Liver (tissue), 9 donors: ENCODE measurements around the gene USO1. TPM values are rescaled to one million over a fixed set of nuclear protein-coding genes. Genes with fewer than 3 reads are reported as not detected.

Source experiments
- DNase-seq: peaks from one replicate; pipeline ENCODE4 v3.0.0-alpha.2; 2017; ENCODE audit warnings: low spot score
- H3K27ac ChIP-seq, 2 donors: one replicate each; pipeline ENCODE4 v1.7.0; 2013; ENCODE audit warnings: inconsistent platforms in 2 of 2, low read length in 2 of 2, control low read depth in 1 of 2, low read depth in 1 of 2, mild to moderate bottlenecking in 1 of 2
- H3K27me3 ChIP-seq, 4 donors: one replicate each; pipeline versions ENCODE4 v1.6.1 to v1.7.0; 2013; ENCODE audit warnings: low read length in 3 of 4, inconsistent platforms in 1 of 4, mild to moderate bottlenecking in 1 of 4, moderate library complexity in 1 of 4; ENCODE audit not compliant: control insufficient read depth in 4 of 4, insufficient read depth in 4 of 4
- H3K36me3 ChIP-seq, 4 donors: one replicate each; pipeline versions ENCODE4 v1.6.1 to v1.7.0; 2013; ENCODE audit warnings: low read length in 3 of 4, mild to moderate bottlenecking in 3 of 4, low read depth in 1 of 4, moderate library complexity in 1 of 4; ENCODE audit not compliant: control insufficient read depth in 4 of 4, insufficient read depth in 3 of 4
- H3K4me1 ChIP-seq, 4 donors: one replicate each; pipeline versions ENCODE4 v1.6.1 to v1.7.0; 2013; ENCODE audit warnings: low read length in 3 of 4, mild to moderate bottlenecking in 3 of 4, moderate library complexity in 1 of 4; ENCODE audit not compliant: control insufficient read depth in 4 of 4, insufficient read depth in 4 of 4
- H3K4me3 ChIP-seq, 3 donors: one replicate each; pipeline versions ENCODE4 v1.6.1 to v1.7.0; 2013; ENCODE audit warnings: low read length in 3 of 3, control low read depth in 1 of 3, low read depth in 1 of 3, mild to moderate bottlenecking in 1 of 3
- H3K9ac ChIP-seq, 2 donors: one replicate each; pipeline ENCODE4 v1.7.0; 2013; ENCODE audit warnings: low read length in 2 of 2, mild to moderate bottlenecking in 2 of 2, moderate library complexity in 2 of 2, control low read depth in 1 of 2, low read depth in 1 of 2
- H3K9me3 ChIP-seq, 4 donors: one replicate each; pipeline versions ENCODE4 v1.6.1 to v1.7.0; 2013; ENCODE audit warnings: low read length in 3 of 4; ENCODE audit not compliant: control insufficient read depth in 4 of 4
- ATF3 ChIP-seq: IDR thresholded peaks from 2 replicates; pipeline ENCODE4 v1.6.1; 2016; ENCODE audit warnings: antibody characterized with exemption
- CTCF ChIP-seq: fragments of 150-350 bp; IDR thresholded peaks from 2 replicates; pipeline ENCODE4 v1.5.1; 2017; ENCODE audit warnings: improper control_type of control experiment, low read depth, low read length; ENCODE audit not compliant: missing input control
- EGR1 ChIP-seq, 2 donors: IDR thresholded peaks; 2 replicates each; pipeline ENCODE4 v1.6.1; 2016 to 2018; ENCODE audit warnings: antibody characterized with exemption in 2 of 2, low read depth in 2 of 2
- GABPA ChIP-seq, 2 donors: IDR thresholded peaks in 1 of 2; conservative IDR thresholded peaks in 1 of 2; 2 replicates each; pipeline ENCODE4 v1.6.1; 2016; ENCODE audit warnings: antibody characterized with exemption in 2 of 2, mild to moderate bottlenecking in 1 of 2, moderate library complexity in 1 of 2
- HNF4A ChIP-seq, 2 donors: conservative IDR thresholded peaks; 2 replicates each; pipeline ENCODE4 v1.6.1; 2016; ENCODE audit warnings: antibody characterized with exemption in 2 of 2, mild to moderate bottlenecking in 2 of 2
- HNF4G ChIP-seq: IDR thresholded peaks from 2 replicates; pipeline ENCODE4 v1.6.1; 2016; ENCODE audit warnings: antibody characterized with exemption
- JUND ChIP-seq, 2 donors: IDR thresholded peaks; 2 replicates each; pipeline ENCODE4 v1.6.1; 2016; ENCODE audit warnings: antibody characterized with exemption in 2 of 2
- NR2F2 ChIP-seq: IDR thresholded peaks from 2 replicates; pipeline ENCODE4 v1.6.1; 2016; ENCODE audit warnings: antibody characterized with exemption
- RAD21 ChIP-seq, 2 donors: IDR thresholded peaks; 2 replicates each; pipeline ENCODE4 v1.6.1; 2016; ENCODE audit warnings: antibody characterized with exemption in 2 of 2, mild to moderate bottlenecking in 2 of 2
- REST ChIP-seq: IDR thresholded peaks from 2 replicates; pipeline ENCODE4 v1.6.1; 2016; ENCODE audit warnings: antibody characterized with exemption, mild to moderate bottlenecking
- RXRA ChIP-seq, 2 donors: IDR thresholded peaks; 2 replicates each; pipeline ENCODE4 v1.6.1; 2017 to 2018; ENCODE audit warnings: antibody characterized with exemption in 2 of 2, mild to moderate bottlenecking in 1 of 2
- SP1 ChIP-seq: IDR thresholded peaks from 2 replicates; pipeline ENCODE4 v1.6.1; 2018; ENCODE audit warnings: antibody characterized with exemption, mild to moderate bottlenecking
- TAF1 ChIP-seq: conservative IDR thresholded peaks from 2 replicates; pipeline ENCODE4 v1.6.1; 2016; ENCODE audit warnings: antibody characterized with exemption, mild to moderate bottlenecking
- YY1 ChIP-seq: IDR thresholded peaks from 2 replicates; pipeline ENCODE4 v1.6.1; 2016; ENCODE audit warnings: antibody characterized with exemption, mild to moderate bottlenecking
- ZBTB33 ChIP-seq: IDR thresholded peaks from 2 replicates; pipeline ENCODE4 v1.6.1; 2016; ENCODE audit warnings: antibody characterized with exemption
- WGBS: extraction: QIAGEN DNeasy Blood & Tissue Kit; methylation state at CpG from one replicate; pipeline ENCODE4 v1.1.7; 2013; 5-methylcytosine and 5-hydroxymethylcytosine counted together
- polyA plus RNA-seq, 2 donors: library from polyadenylated mRNA; stranded (reverse) in 1 of 2; unstranded in 1 of 2; fragments of 200-250 nt in 1 of 2; fragments of >200 nt in 1 of 2; fragmentation: Nextera tagmentation in 1 of 2; extraction: Ambion mirVana in 1 of 2; gene quantifications; one replicate each; pipeline versions ENCODE4 v1.2.1 to v1.2.3, GENCODE V29; 2013 to 2015
- total RNA-seq, 2 donors: library from RNA; depleted of rRNA; stranded (reverse); fragments of >200 nt; gene quantifications; one replicate each; pipeline ENCODE4 v1.2.3, GENCODE V29; 2014
- donor health status: healthy.
- donor health status: healthy.
- donor health status: healthy.
- donor health status: healthy.
- donor health status: healthy.

Gene USO1
- total and polyA plus RNA-seq, 4 donors, result 18.4 to 77.0 (median 39.5) TPM

GRCh38 chr4:75771607-75772006 lies 47.2 kb downstream of the USO1 start (continued):
- no peak for TF ChIP-seq SP1
- no peak for TF ChIP-seq ATF3
- TF ChIP-seq RXRA (IDR thresholded peaks at IDR 0.05), result no peak

GRCh38 chr4:75777589-75777988 lies 53.2 kb downstream of the USO1 start:
- H3K9me3 ChIP-seq, result no peaks in the 10 kb centered on the region
- H3K4me1 ChIP-seq, result no peaks in the 10 kb centered on the region
- H3K9ac ChIP-seq, result no peak overlapping the region
- H3K27me3 ChIP-seq, result no peaks in the 10 kb centered on the region
- no peak overlapping the region for H3K27ac ChIP-seq
- no peak for DNase-seq
- no peak for TF ChIP-seq ATF3
- no peak for TF ChIP-seq YY1
- no peak for TF ChIP-seq ZBTB33
- no peak for TF ChIP-seq EGR1 (IDR thresholded peaks at IDR 0.05; ENCODE audit: low read depth in 2 of 2)
- no peak for TF ChIP-seq CTCF
- no peak for TF ChIP-seq REST
- no peak for TF ChIP-seq RAD21 (IDR thresholded peaks at IDR 0.05)
- TF ChIP-seq GABPA (IDR thresholded peaks at IDR 0.05 in 1 of 2, conservative IDR thresholded peaks at IDR 0.05 in 1 of 2), result no peak
- TF ChIP-seq HNF4A (conservative IDR thresholded peaks at IDR 0.05), result no peak
- no peak for TF ChIP-seq HNF4G
- no peak for TF ChIP-seq JUND (IDR thresholded peaks at IDR 0.05)
- no peak for TF ChIP-seq TAF1
- no peak for TF ChIP-seq NR2F2
- 97% methylated on average over 2 of the region's 2 CpGs for WGBS
- no peak overlapping the region for H3K4me3 ChIP-seq
- peaks cover 6 to 69% (median 60%) of the 10 kb centered on the region in 4 donors for H3K36me3 ChIP-seq
